Measurements from ENCODE around the gene TFF3. TPM values are rescaled to one million over a fixed set of nuclear protein-coding genes. Genes with fewer than 3 reads are reported as not detected.
A peak's percentile ranks its signal among the peaks of the same experiment; 100 is the strongest.

Gene TFF3
- total RNA-seq = not detected
- polyA plus RNA-seq = not detected
- 0 to 0.17 (median 0) reads per million in 6 experiments for total RNA-seq

DNA sequence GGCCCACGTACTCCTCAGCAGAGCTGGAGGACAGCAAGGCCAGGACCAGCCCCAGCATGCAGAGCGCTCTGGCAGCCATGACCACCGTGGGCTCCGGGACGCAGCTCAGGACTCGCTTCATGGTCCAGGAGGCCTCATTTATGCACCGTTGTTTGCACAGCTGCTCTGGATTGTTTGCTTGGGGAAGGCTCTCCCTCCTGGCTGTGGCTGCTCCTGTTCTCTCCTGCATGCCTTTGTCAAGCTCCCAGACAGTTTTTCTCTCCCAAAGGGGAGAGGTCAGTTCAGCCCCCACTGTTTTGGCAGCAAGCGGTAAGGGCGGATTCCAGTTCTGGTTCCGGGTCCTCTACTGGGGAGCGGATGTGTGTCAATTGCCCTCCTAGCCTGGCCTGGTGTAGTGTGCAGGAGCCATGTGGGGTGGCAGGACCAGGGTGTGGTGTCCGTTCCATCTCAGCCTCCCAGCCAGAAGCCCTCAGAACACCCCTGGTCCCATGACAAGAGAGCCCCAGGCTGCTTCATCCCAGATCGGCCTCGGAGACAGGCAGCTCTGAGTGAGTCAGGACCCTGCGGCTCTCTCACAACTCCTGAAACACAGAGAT lies at the start of gene TFF3:
Gene TFF3, minus strand, starts transcription at position 114 of the 596 bp plus-strand sequence. Its CDS starts 35 bp downstream, at position 79.
- ATAC-seq (no peak), DNase-seq (no peak)
- no peaks in the 10 kb centered on the region for H3K27me3 Mint-ChIP-seq
- H3K36me3 Mint-ChIP-seq = no peaks in the 10 kb centered on the region
- H3K27ac Mint-ChIP-seq = no peak within 1 kb of the TSS
- H3K9me3 Mint-ChIP-seq = no peaks in the 10 kb centered on the region
- peaks cover 0 to 10% (median 3%) of the 10 kb centered on the region in 4 donors for H3K4me1 Mint-ChIP-seq
- POLR2A ChIA-PET = no interaction called here
- no peak within 1 kb of the TSS for H3K4me3 Mint-ChIP-seq

DNA sequence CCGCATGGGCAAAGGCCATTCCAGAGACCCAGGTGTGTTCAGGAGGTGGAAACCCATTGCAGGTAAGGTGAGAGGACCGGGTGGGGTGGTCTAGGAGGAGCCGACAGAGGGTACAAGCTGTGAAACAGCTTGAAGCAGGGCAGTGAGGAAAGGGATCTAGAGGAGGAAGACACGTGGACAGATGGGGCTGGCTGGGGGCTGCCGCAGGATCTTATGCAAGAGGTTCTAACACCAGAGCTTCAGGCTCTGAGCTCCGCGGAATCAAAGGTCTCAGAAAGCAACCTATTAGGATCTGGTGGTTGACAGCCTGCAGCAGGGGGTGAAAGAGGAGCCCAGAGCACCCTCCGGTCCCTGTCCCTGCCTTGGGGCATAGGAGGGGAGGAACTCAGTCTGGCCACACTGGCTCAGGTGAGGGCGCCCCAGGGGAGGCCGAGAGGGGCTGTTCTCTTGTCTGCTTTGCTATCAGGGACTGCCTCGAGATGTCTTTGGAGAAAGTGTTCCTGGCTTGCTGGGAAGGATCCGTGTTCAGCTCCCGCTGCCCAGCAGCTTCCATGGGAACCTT lies 49.2 kb upstream of the TFF3 start:
- peaks cover 0 to 1% (median 0%) of the 10 kb centered on the region in 5 donors for H3K27me3 Mint-ChIP-seq
- peaks cover 7 to 27% (median 19%) of the 10 kb centered on the region in 4 donors for H3K4me1 Mint-ChIP-seq
- POLR2A ChIA-PET = interaction anchor here (1.2 kb wide), 1 partner anchor 10 kb away, joined by 8 read pairs; no protein-coding TSS in a partner anchor
- DNase-seq (no peak), ATAC-seq (no peak)
- H3K27ac Mint-ChIP-seq = peak overlapping the region in 5 of 10 donors; percentile 27 to 72 (median 54)
- H3K4me3 Mint-ChIP-seq = no peak overlapping the region
- no peaks in the 10 kb centered on the region for H3K9me3 Mint-ChIP-seq
- no peaks in the 10 kb centered on the region for H3K36me3 Mint-ChIP-seq

- POLR2A ChIA-PET = interaction anchor here (1.1 to 1.5 kb wide), 3 partner anchors 9 to 59 kb away, joined by 3 to 8 read pairs (median 6); partner anchors contain the start of gene UBASH3A
- DNase-seq (no peak), ATAC-seq (peak in 1 of 2 donors; percentile 33)
- H3K4me1 Mint-ChIP-seq = peaks cover 7 to 27% (median 17%) of the 10 kb centered on the region in 4 donors
- H3K4me3 Mint-ChIP-seq = no peak overlapping the region
- H3K27me3 Mint-ChIP-seq = peaks cover 0 to 4% (median 0%) of the 10 kb centered on the region in 5 donors
- peak overlapping the region in 4 of 10 donors; percentile 21 to 82 (median 74) for H3K27ac Mint-ChIP-seq
- H3K9me3 Mint-ChIP-seq = peaks cover 0 to 2% (median 0%) of the 10 kb centered on the region in 9 donors
- no peaks in the 10 kb centered on the region for H3K36me3 Mint-ChIP-seq
Observed at GRCh38 chr21:42363312-42363711, 48.1 kb upstream of the TFF3 start.

DNA sequence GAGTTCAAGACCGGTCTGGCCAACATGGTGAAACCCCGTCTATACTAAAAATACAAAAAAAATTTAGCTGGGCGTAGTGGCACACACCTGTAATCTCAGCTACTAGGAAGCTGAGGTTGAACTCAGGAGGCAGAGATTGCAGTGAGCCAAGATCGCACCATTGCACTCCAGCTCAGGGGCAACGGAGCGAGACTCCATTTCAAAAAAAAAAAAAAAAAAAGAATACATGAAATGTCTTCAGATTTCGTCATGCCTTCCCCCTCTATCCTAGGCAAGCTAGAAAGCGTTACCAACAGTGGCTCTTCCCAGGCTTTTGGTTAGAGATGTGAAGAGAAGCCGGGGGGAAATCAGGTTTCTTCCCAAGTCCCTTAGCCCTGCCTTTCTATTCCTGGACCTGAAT lies 47.5 kb upstream of the TFF3 start:
- POLR2A ChIA-PET = interaction anchor here (1.1 to 1.5 kb wide), 2 partner anchors 42 to 60 kb away, joined by 3 to 6 read pairs; partner anchors contain the start of gene UBASH3A
- Mint-ChIP-seq H3K4me1 (peaks cover 7 to 27% (median 17%) of the 10 kb centered on the region in 4 donors), H3K27me3 (peaks cover 0 to 4% (median 0%) of the 10 kb centered on the region in 5 donors), H3K9me3 (peaks cover 0 to 2% (median 0%) of the 10 kb centered on the region in 9 donors), H3K36me3 (no peaks in the 10 kb centered on the region), H3K27ac (peak overlapping the region in 4 of 10 donors; percentile 21 to 82 (median 74)), H3K4me3 (no peak overlapping the region)
- ATAC-seq = no peak
- DNase-seq = peak in 1 of 10 donors; percentile 31

DNA sequence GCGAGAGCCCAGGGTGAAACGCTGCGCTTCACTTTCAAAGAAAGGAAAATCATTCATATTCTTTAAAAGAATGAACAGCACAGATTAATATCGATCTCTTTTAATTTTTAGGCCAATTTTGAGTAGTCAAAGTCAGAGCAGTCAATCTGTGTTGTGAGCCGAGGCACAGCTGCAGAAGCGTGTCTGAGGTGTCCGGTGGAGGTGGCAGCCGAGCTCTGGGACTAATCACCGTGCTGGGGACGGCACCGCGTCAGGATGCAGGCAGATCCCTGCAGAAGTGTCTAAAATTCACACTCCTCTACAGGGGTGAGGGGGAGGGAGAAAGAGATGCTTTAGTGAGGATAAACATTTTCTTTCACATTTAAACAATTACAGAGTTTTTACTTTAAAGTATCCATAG lies 47.0 kb upstream of the TFF3 start:
- Mint-ChIP-seq H3K9me3 (peaks cover 0 to 4% (median 0%) of the 10 kb centered on the region in 9 donors), H3K4me3 (no peak overlapping the region), H3K27me3 (peaks cover 0 to 4% (median 0%) of the 10 kb centered on the region in 5 donors), H3K27ac (peak overlapping the region in 1 of 10 donors; percentile 11), H3K36me3 (no peaks in the 10 kb centered on the region), H3K4me1 (peaks cover 7 to 27% (median 17%) of the 10 kb centered on the region in 4 donors)
- DNase-seq (no peak), ATAC-seq (no peak)
- POLR2A ChIA-PET = interaction anchor here (1.5 to 1.9 kb wide), 2 partner anchors 11 to 42 kb away, joined by 4 to 6 read pairs; partner anchors contain the start of gene UBASH3A

- Mint-ChIP-seq H3K4me3 (no peak overlapping the region), H3K4me1 (peaks cover 7 to 27% (median 17%) of the 10 kb centered on the region in 4 donors), H3K27me3 (peaks cover 0 to 4% (median 0%) of the 10 kb centered on the region in 5 donors), H3K36me3 (no peaks in the 10 kb centered on the region), H3K9me3 (peaks cover 0 to 4% (median 0%) of the 10 kb centered on the region in 9 donors), H3K27ac (no peak overlapping the region)
- ATAC-seq (no peak), DNase-seq (no peak)
- POLR2A ChIA-PET = interaction anchor here (0.9 to 1.9 kb wide), 2 partner anchors 12 to 90 kb away, joined by 3 to 4 read pairs; no protein-coding TSS in a partner anchor
Observed at GRCh38 chr21:42361286-42361685, 46.1 kb upstream of the TFF3 start.

- no peak overlapping the region for H3K4me3 Mint-ChIP-seq
- H3K9me3 Mint-ChIP-seq = peaks cover 1 to 10% (median 4%) of the 10 kb centered on the region in 9 donors
- DNase-seq (peak in 3 of 10 donors; percentile 20 to 56 (median 20)), ATAC-seq (no peak)
- peak overlapping the region in 1 of 10 donors; percentile 37 for H3K27ac Mint-ChIP-seq
- POLR2A ChIA-PET = interaction anchor here (0.9 to 1.9 kb wide), 2 partner anchors 13 to 91 kb away, joined by 3 to 4 read pairs; no protein-coding TSS in a partner anchor
- peaks cover 0 to 4% (median 0%) of the 10 kb centered on the region in 5 donors for H3K27me3 Mint-ChIP-seq
- peaks cover 7 to 27% (median 17%) of the 10 kb centered on the region in 4 donors for H3K4me1 Mint-ChIP-seq
- no peaks in the 10 kb centered on the region for H3K36me3 Mint-ChIP-seq
Observed at GRCh38 chr21:42360317-42360716, 45.1 kb upstream of the TFF3 start.

DNA sequence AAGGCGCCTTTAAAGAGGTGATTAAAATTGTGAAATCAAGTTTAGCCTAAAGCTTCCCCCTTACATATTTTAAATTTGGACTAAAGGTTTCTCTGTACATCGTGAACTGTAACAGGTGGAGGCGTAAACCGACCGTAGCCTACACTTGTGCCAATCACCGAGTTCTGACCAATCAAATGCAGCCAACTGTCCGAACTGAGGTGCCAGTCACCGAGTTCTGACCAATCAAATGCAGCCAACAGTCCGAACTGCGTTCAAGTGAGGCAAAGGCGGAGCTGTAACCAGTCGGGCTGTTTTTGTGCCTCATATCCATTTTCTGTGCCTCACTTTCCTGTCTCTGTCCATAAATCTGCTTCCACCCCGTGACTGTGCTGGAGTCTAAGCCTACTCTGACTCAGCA lies 43.7 kb upstream of the TFF3 start:
- Mint-ChIP-seq H3K4me1 (peaks cover 4 to 22% (median 13%) of the 10 kb centered on the region in 4 donors), H3K36me3 (peaks cover 0 to 10% (median 7%) of the 10 kb centered on the region in 3 donors), H3K27me3 (peaks cover 0 to 4% (median 0%) of the 10 kb centered on the region in 5 donors), H3K4me3 (no peak overlapping the region), H3K9me3 (peaks cover 4 to 22% (median 15%) of the 10 kb centered on the region in 9 donors), H3K27ac (no peak overlapping the region)
- POLR2A ChIA-PET = no interaction called here
- DNase-seq (no peak), ATAC-seq (no peak)

DNA sequence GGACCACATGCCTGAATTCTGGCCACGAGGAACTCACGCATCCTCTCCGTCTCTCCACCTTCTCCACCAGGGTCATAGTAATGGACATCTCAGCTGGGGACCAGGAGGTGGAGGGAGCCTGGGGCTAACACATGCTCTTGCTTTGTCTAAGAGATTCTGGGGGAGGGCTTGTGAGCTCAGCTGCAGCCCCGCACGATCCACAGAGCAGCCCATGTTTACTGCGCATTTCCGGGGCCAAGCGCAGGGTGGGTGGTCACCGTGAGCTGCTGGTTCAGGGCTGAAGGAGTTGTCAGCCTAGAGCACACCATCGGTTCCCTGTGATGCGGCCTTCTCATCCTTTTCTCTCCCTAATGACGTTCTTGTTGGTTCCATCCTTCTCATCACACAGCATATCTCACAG lies 43.1 kb upstream of the TFF3 start:
- H3K4me1 Mint-ChIP-seq = peaks cover 8 to 15% (median 10%) of the 10 kb centered on the region in 4 donors
- H3K4me3 Mint-ChIP-seq = peak overlapping the region in 1 of 10 donors; percentile 35
- POLR2A ChIA-PET = no interaction called here
- H3K27ac Mint-ChIP-seq = peak overlapping the region in 1 of 10 donors; percentile 29
- DNase-seq = peak in 1 of 10 donors; percentile 40
- H3K9me3 Mint-ChIP-seq = peaks cover 5 to 26% (median 18%) of the 10 kb centered on the region in 9 donors
- H3K27me3 Mint-ChIP-seq = peaks cover 0 to 4% (median 0%) of the 10 kb centered on the region in 5 donors
- no peak for ATAC-seq
- H3K36me3 Mint-ChIP-seq = peaks cover 0 to 10% (median 7%) of the 10 kb centered on the region in 3 donors

GRCh38 chr21:42357307-42357706 lies 42.1 kb upstream of the TFF3 start:
- H3K27ac Mint-ChIP-seq = no peak overlapping the region
- H3K9me3 Mint-ChIP-seq = peaks cover 5 to 26% (median 18%) of the 10 kb centered on the region in 9 donors
- DNase-seq (no peak), ATAC-seq (no peak)
- peaks cover under 1 to 7% (median 6%) of the 10 kb centered on the region in 4 donors for H3K4me1 Mint-ChIP-seq
- H3K4me3 Mint-ChIP-seq = no peak overlapping the region
- peaks cover 0 to 4% (median 0%) of the 10 kb centered on the region in 5 donors for H3K27me3 Mint-ChIP-seq
- POLR2A ChIA-PET = no interaction called here
- H3K36me3 Mint-ChIP-seq = peaks cover 0 to 10% (median 7%) of the 10 kb centered on the region in 3 donors

- Mint-ChIP-seq H3K4me3 (no peak overlapping the region), H3K27me3 (peaks cover 0 to 2% (median 0%) of the 10 kb centered on the region in 5 donors), H3K9me3 (peaks cover 5 to 26% (median 18%) of the 10 kb centered on the region in 9 donors), H3K27ac (no peak overlapping the region), H3K4me1 (peaks cover 0 to 7% (median under 1%) of the 10 kb centered on the region in 4 donors), H3K36me3 (peaks cover 0 to 10% (median 7%) of the 10 kb centered on the region in 3 donors)
- no peak for ATAC-seq
- DNase-seq = no peak
- POLR2A ChIA-PET = no interaction called here
Observed at GRCh38 chr21:42356650-42357049, 41.4 kb upstream of the TFF3 start.

DNA sequence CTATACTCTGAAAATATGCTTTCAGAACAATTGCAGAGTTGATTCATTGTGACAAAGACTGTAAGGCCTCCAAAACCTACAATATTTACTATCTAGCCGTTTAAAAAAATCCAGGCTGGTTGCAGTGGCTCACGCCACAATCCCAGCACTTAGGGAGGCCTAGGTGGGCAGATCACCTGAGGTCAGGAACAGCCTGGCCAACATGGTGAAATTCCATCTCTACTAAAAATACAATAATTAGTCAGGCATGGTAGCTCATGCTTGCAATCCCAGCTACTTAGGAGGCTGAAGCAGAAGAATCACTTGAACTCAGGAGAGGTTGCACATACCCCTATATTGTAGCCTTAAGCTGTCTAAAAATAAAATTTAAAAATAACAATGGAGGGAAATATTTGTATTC lies 40.8 kb upstream of the TFF3 start:
- POLR2A ChIA-PET = no interaction called here

More for the DNA sequence above, 40.8 kb upstream of the TFF3 start:
- Mint-ChIP-seq H3K36me3 (peaks cover 0 to 10% (median 7%) of the 10 kb centered on the region in 3 donors), H3K27ac (no peak overlapping the region), H3K4me3 (no peak overlapping the region), H3K4me1 (peaks cover 0 to 7% (median 0%) of the 10 kb centered on the region in 4 donors), H3K9me3 (peaks cover 5 to 26% (median 18%) of the 10 kb centered on the region in 9 donors), H3K27me3 (peaks cover 0 to 2% (median 0%) of the 10 kb centered on the region in 5 donors)
- ATAC-seq (no peak), DNase-seq (no peak)
